Left colon (tissue), 2 donors: ENCODE measurements around the gene TBXA2R. TPM values are rescaled to one million over a fixed set of nuclear protein-coding genes. Genes with fewer than 3 reads are reported as not detected.
A peak's percentile ranks its signal among the peaks of the same experiment; 100 is the strongest.
"Not testable (repeated sequence)": the region's sequence is repeated elsewhere in the genome, so short reads cannot be mapped to it uniquely, and the experiment has no call there.

Experiments
- ATAC-seq: fragments of 200-7000 bp; cut with Tn5 transposase; one replicate; pipeline ENCODE4 v1.9.1; 2020; ENCODE audit warnings: mild to moderate bottlenecking, moderate library complexity
- DNase-seq, 2 donors: peaks; one replicate each; pipeline ENCODE4 v3.0.0-alpha.2; 2020
- intact Hi-C, 2 donors: fragments of 100-400 bp; cut with DNase I in 1 of 2; cut with micrococcal nuclease in 1 of 2; formaldehyde crosslinking; loops; one replicate each; pipeline versions ENCODE4 v1.11.2 to v1.14.0; 2022; cut with DNase I, micrococcal nuclease
- total RNA-seq, 2 donors: library from RNA; stranded (reverse); fragmentation: NEBNext Ultra II Directional; extraction: Animal tissue kit (Norgen Biotek cat#: 25700); gene quantifications; one replicate each; pipeline ENCODE4 v1.2.1, GENCODE V29; 2021
- donor health status: DM: no; HTN: no; CAD: no.
- donor health status: DM: yes; HTN: yes; CAD: no.

TBXA2R gene
- total RNA-seq, 2 donors from 2014 or later = 0.64 to 1.0 TPM

DNA sequence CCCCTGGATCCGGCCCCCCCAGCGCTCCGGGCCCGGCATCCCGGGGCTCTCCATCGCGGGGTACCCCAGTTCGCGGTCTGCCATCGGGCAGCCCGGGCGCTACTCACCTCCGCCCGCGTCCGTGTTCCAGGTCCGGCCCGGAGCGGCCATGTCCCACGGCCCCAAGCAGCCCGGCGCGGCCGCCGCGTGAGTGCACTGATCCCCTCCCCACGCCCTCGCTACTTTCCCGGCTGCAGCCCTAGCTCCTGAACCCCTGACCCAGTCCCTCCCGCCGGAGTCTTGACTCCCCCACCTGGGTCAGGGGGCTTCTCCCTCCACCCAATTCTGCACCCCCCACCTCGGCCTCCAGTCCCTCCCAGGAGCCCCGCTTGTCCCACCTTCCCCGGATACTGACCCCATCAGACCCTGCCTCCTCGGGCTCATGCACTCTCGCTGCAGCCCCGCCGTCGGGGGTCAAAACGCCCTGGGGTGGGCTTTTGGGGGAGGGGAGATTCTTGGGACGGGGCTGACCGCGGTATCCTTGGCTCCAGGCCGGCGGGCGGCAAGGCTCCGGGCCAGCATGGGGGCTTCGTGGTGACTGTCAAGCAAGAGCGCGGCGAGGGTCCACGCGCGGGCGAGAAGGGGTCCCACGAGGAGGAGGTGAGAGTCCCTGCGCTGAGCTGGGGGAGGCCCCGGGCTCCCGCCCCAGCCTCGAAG is 33.4 kb downstream of the TBXA2R start:
- ATAC-seq (peak; percentile 15), DNase-seq (peak; percentile 57 to 61)
- intact Hi-C loops = no loop called here

DNA sequence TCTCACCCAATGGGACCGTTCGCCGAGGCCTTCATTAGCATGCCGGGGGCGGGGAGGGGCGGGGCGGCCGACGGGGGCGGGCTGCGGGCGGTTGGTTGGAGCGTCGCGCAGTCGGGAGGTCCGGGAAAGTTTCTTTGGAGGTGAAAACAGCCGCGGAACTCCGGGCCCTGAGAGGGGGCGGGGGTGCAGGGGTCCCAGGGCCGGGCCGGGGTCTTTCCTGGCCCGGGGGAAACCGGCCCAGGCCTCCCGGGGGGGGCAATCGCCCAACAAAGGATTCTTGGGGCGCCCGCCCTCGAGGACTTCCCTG is 33.9 kb downstream of the TBXA2R start, which contains the start of gene HMG20B:
Gene HMG20B (plus strand): TSS at position 90 of the 307 bp plus-strand sequence. CDS start 366 bp downstream, outside the sequence.
- DNase-seq (no peak), ATAC-seq (no peak)
- intact Hi-C loops = no loop called here

DNA sequence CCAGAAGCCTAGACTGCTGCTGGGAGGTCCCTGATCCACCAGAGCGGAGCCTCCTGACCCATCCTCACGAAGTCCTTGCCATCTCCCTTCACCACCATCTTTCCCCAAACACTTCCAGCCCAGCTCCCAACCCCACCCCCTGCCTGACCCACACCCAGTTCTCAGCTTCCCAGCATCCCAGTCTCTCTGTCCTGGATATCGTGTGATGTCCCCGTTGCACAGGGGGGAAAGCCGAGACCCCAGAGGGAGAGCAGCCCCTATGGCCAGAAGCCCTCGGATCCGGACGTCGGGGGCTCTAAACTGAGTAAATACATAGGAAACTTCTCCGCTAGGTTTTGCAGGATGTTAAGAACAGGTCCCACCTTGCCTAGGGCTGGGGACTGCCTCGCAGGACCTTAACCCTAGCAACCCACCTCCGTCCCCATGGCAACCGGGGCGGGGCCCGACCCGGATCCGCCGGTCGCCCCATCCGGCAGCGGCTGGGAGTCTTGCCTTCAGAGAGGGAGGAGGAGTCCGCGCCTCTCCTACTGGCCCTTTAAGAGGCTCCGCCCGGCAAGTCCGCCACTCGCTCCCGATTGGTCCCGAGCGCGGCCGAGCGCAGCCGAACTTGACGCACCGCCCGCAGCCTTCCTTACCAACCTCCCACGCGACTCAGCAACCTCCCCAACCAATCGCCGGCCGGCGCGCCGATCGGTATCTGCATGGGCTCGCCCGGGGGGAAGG is 34.4 kb downstream of the TBXA2R start:
- intact Hi-C loops = no loop called here
- DNase-seq (peak; percentile 99 to 100), ATAC-seq (peak; percentile 79)

- intact Hi-C loops = no loop called here
- DNase-seq = no peak
- ATAC-seq = no peak
Observed at GRCh38 chr19:3570606-3571011, 36.1 kb downstream of the TBXA2R start.

DNA sequence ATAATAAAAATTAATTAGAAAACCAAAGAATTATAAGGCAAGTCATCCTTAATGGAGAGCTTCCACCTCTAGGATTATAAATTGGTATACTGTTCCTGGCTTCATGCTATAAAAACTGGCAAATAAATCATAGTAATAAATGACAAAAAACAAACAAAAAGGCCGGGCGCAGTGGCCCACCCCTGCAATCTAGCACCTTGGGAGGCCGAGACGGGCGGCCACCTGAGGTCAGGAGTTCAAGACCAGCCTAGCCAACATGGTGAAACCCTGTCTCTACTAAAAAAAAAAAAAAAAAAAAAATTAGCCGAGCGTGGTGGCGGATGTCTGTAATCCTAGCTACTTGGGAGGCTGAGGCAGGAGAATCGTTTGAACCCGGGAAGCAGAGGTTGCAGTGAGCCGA is 36.6 kb downstream of the TBXA2R start:
- ATAC-seq, DNase-seq, intact Hi-C loops: not testable (repeated sequence)

DNA sequence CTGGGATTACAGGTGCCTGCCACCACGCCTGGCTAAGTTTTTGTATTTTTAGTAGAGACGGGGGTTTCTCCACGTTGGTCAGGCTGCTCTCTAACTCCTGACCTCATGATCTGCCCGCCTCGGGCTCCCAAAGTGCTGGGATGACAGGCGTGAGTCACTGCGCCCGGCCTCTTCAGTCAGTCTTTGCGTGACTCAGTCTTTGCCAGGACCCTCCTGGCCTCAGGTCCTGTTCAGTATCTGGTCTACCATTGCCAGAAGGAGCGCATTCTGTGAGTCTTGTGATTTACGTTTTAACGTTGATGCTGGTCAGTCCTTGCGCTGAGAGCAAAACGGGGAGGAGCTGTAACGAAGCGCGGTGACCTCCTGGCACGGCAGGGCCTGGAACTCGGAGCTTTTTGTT is 41.5 kb downstream of the TBXA2R start:
- ATAC-seq (no peak), DNase-seq (no peak)
- intact Hi-C loops = no loop called here

DNA sequence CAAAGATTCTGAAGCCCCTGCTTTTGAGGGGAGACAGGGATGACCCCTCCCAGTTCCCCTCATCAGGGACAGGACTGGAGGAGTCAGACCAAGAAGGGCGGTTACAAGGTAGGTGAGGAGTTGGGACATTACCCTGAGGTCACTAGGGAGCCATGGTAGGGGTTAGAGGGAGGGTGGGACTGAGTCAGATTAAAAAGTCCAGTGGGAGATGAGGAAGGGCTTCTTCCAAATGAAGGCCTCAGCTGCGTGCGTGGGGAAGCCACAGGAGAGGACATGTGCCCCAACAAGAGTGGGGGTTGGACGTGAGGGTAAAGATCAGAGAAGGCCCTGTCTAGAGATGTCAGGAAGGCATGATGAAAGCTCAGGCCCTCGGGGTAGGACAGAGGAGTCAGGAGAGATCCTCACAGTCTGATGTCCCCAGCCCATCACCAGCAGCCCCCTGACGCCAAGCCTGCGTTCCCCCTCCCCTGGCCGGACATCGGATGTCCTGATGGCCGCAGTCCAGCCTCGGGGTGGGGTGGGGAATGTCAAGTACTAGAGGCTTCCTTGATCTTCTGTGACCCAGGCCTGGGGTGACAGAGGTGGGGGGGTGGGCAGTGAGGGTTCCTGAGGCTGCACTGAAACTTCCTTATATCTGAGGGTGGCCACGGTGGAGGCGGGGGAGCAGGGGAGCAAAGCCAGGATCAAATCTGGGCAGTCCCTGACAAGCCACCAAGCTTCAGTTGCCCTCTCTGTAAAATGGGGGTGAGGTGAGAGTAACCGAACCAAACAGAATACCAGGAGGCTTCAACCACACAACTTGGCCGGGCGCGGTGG is 42.8 kb downstream of the TBXA2R start:
- intact Hi-C loops = no loop called here
- DNase-seq (no peak), ATAC-seq (no peak)

DNA sequence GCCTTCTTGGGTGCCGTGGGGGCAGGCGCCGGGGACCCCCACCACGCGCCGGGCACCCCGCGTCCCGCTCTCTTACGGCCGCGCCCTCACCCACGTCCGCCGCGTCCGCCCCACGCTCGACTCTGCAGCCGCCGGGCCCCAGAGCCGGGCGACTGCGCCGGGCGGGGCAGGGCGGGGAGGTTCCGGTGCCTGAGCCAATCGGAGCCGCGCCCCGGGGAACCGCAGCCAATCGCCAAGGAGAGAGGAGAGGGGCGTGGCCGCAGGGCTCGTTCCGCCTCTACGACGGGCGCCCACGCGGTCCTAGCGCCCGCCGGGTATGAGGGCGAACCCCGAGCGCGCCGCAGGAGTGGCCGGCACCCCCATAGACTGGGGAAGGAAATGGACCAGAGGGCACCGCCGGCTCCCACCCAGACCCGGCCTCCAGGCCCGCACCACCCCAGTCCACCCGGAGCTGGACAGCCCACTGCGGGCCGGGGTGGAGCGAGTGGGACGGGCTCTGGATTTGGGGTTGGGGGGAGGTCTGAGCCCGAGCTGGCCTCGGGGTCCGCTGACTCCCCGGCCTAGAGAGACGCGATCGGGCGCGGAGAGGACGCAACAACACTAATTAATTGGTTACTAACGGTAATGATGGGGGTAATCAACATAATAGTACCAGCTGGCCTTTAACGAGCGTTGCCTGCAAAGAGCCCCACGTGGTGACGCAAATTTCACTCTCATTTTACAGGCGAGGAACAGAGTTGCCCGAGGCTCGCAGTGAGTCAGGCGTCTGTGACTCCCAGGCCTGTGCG is 49.0 kb downstream of the TBXA2R start, which contains the start of gene MFSD12:
Gene MFSD12 (minus strand): TSS at position 126 of the 788 bp plus-strand sequence. CDS start 183 bp downstream, outside the sequence.
- ATAC-seq (peak; percentile 96), DNase-seq (peak; percentile 94 to 98)
- intact Hi-C loops = no loop called here

- DNase-seq = peak in 1 of 2 donors; percentile 60
- intact Hi-C loops = no loop called here
- peak; percentile 43 for ATAC-seq
Observed at GRCh38 chr19:3556978-3557460, 49.7 kb downstream of the TBXA2R start.

DNA sequence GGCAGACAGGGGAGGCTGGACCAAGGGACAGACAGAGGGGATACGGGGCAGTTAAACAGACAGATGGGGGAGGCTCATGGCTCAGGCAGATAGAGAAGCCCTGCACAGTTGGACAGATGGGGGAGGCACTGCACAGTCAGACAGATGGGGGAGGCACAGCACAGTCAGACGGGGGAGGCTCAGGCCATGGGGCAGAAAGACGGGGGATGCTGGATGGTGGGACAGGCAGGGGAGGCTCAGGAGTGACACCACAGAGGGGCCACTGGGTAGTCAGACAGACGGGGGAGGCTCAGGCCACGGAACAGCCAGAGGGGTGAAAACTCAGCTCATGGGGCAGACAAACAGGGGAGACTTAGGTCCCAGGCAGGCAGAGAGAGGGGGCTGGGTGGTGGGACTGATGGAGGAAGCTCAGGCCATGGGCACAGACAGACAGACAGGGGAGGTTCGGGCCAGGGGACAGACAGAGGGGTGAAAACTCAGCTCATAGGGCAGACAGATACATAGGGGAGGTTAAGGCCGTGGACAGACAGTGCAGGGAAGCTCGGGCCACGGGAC is 50.2 kb downstream of the TBXA2R start:
- intact Hi-C loops = no loop called here
- DNase-seq = no peak
- no peak for ATAC-seq

DNA sequence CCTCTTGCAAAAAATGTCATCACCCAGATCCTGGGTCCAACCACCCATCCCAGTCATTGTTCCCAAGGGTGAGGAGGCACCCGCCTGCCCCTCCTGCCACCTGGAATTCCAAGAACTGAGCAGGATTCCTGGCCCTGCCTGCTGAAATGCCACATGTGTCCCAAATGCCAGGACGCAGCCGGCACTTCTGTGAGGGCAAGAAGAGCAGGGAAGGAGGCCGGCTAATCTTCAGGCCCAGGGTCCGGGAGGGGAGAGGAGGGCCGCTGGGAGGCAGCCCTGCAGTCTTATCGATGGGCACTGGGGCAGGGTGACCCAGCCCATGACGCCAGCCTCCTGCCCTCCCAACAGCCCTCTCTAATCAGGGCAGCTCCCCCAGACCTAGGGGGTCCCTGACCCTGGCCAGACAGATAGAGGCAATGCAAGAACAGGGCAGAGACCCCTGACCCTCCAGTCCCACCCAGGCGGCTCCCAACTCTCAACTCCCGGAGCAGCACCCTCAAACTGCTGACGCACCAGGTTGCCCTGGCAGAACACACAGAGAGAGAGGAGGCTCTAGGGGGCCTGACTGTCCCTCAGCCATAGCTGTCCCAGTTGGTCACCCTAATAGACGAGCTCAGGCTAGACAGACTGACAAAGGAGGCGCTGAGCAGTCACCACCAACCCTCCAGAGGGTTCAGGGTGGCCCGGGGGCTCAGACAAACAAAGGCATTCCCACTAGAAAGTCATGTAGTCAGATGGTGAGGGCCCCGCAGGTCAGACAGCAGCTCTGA is 50.8 kb downstream of the TBXA2R start:
- DNase-seq = no peak
- no peak for ATAC-seq
- intact Hi-C loops = no loop called here

GRCh38 chr19:3554254-3555083 is 52.2 kb downstream of the TBXA2R start:
- no peak for DNase-seq

GRCh38 chr19:3551792-3552095 is 54.9 kb downstream of the TBXA2R start:
- DNase-seq (no peak), ATAC-seq (no peak)
- intact Hi-C loops = no loop called here

More at GRCh38 chr19:3554254-3555083, 52.2 kb downstream of the TBXA2R start:
- intact Hi-C loops = no loop called here
- no peak for ATAC-seq

- intact Hi-C loops = no loop called here
- DNase-seq (no peak), ATAC-seq (no peak)
Observed at GRCh38 chr19:3550947-3551791, 55.5 kb downstream of the TBXA2R start.

DNA sequence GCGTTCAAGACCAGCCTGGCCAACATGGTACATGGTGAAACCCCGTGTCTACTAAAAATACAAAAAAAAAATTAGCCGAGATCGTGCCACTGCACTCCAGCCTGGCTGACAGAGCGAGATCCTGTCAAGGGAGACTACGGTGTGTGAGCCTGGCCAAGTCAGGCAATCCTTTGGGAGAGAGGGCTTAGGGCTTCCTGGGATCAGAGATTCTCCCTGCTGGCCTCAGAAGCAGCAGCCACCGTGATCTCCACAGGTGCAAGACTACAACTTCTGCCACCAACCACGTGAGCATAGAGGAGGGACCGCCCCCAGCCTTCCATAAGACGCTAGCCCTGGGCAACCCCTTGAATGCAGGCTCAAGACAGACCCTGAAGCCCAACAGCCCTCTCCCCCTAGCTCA is 56.9 kb downstream of the TBXA2R start:
- DNase-seq (no peak), ATAC-seq (no peak)

DNA sequence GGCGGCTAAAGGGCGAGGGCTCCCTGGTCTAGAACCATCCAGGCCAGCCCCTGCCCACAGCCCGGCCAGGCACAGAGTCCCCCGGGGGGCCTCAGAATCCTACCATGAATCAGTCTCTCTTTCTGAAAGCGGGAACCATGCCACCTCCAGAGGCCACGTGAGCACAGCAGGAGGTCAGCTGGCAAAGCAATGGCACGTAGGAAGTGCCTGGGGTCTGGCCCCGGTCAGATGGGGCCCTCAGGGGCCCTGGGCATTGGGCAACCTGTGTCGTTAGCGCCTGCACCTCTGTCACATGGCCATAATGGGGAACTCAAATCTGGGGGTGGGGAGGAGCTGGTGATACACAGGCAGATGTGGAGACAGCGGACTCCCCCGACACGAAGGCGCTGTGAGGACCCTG is 58.1 kb downstream of the TBXA2R start:
- ATAC-seq (no peak), DNase-seq (no peak)
- intact Hi-C loops = loop anchor here (5.0 kb wide), 2 partner anchors 69 to 74 kb away; no protein-coding TSS in a partner anchor

More for the DNA sequence above, 56.9 kb downstream of the TBXA2R start:
- intact Hi-C loops = loop anchor here (5.0 kb wide), 2 partner anchors 67 to 72 kb away; no protein-coding TSS in a partner anchor
